ENCODE data around the gene TMEM132D. TPM values are rescaled to one million over a fixed set of nuclear protein-coding genes. Genes with fewer than 3 reads are reported as not detected.

Gene TMEM132D
- total and polyA plus RNA-seq, 2 experiments from 2014 or later: not detected

DNA sequence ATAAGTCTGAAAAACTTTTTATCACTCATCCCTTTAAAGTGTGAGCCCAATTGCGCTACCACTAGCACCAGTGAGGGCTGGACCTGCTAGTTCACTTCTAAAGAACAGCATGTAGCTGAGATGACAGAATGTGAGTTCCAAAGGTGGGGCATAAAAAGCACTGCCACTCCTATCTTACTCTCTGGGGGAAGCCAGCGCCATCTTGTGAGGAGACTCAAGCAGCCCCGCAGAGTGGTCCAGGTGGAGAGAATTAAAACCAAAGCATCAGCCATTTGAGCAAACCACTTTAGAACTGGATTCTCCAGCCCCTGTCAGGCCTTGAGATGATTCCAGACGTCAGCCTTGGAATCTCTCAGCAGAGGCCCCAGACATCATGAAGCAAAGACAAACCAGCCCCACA, 39.9 kb downstream of the TMEM132D start:
- Histone ChIP-seq H3K9me2 (ENCODE audit: insufficient read depth) (no peaks in the 10 kb centered on the region), H3F3A (ENCODE audit: insufficient read depth) (no peaks in the 10 kb centered on the region), H3K9me3 (ENCODE audit: low read depth) (no peaks in the 10 kb centered on the region), H4K20me1 (ENCODE audit: insufficient read depth) (no peaks in the 10 kb centered on the region), H3K4me1 (ENCODE audit: insufficient read depth) (no peaks in the 10 kb centered on the region), H3K9ac (no peak overlapping the region), H3K27ac (no peak overlapping the region), H3K4me2 (ENCODE audit: unreplicated experiment) (no peak overlapping the region), H3K4me3 (no peak overlapping the region), H3K36me3 (ENCODE audit: low read depth) (no peaks in the 10 kb centered on the region), H2AFZ (no peak overlapping the region), H3K27me3 (replicated peaks; ENCODE audit: insufficient read depth) (no peaks in the 10 kb centered on the region), H3K79me2 (ENCODE audit: insufficient read depth) (no peaks in the 10 kb centered on the region)
- no peak for TF ChIP-seq EZH2phosphoT487 (IDR thresholded peaks at IDR 0.05; ENCODE audit: insufficient read depth, low read depth)
- TF ChIP-seq EZH2 (IDR thresholded peaks at IDR 0.05; ENCODE audit: insufficient read depth, poor library complexity, severe bottlenecking): no peak
- WGBS, 2 experiments (ENCODE audit: low coverage in 1 of 2, low lambda C conversion rate in 2 of 2, missing lambda C conversion rate in 2 of 2): 28 to 37% methylated on average over 4 of the region's 4 CpGs
- no peak for DNase-seq
- in situ Hi-C loops (cut with MboI): no loop called here

DNA sequence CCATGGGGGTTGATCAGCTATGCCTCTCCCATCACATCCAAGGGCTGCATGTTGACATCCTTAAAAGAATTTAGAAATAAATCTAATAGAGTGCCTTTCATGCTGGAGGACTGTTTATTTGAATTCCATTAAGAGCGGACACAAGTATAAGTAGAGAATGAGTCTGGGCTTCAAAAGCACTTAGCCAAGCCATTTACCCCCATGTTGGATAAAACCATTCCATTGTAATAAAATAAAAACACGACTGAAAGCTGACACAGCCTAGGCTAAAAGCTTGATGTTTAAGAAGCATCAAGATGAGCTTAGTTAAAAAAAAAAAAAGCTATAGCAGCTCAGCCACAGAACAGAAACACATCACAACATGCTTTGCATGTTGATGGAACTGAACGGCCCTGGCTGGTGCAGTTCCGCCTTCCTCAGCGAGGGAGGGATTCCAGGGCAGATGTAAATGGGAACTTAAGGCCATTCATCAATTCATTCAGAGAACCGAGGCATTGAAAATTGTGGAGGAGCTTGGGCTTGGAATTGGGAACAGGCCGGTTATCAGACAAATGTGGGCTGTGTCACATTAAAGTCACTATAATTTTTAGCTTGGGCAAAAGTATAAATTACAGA, 41.2 kb downstream of the TMEM132D start:
- Histone ChIP-seq H3K79me2 (ENCODE audit: insufficient read depth) (no peaks in the 10 kb centered on the region), H4K20me1 (ENCODE audit: insufficient read depth) (no peaks in the 10 kb centered on the region), H2AFZ (no peak overlapping the region), H3K36me3 (ENCODE audit: low read depth) (no peaks in the 10 kb centered on the region), H3K27me3 (replicated peaks; ENCODE audit: insufficient read depth) (no peaks in the 10 kb centered on the region), H3K9ac (no peak overlapping the region), H3K27ac (no peak overlapping the region), H3K4me1 (ENCODE audit: insufficient read depth) (no peaks in the 10 kb centered on the region), H3K9me2 (ENCODE audit: insufficient read depth) (no peaks in the 10 kb centered on the region), H3K4me3 (no peak overlapping the region), H3F3A (ENCODE audit: insufficient read depth) (no peaks in the 10 kb centered on the region), H3K9me3 (ENCODE audit: low read depth) (no peaks in the 10 kb centered on the region), H3K4me2 (ENCODE audit: unreplicated experiment) (no peak overlapping the region)
- no peak for DNase-seq
- TF ChIP-seq EZH2 (IDR thresholded peaks at IDR 0.05; ENCODE audit: insufficient read depth, poor library complexity, severe bottlenecking): no peak
- TF ChIP-seq EZH2phosphoT487 (IDR thresholded peaks at IDR 0.05; ENCODE audit: insufficient read depth, low read depth): no peak
- in situ Hi-C loops (cut with MboI): no loop called here
- 8 to 12% methylated on average over 7 of the region's 7 CpGs for WGBS, 2 experiments (ENCODE audit: low coverage in 1 of 2, low lambda C conversion rate in 2 of 2, missing lambda C conversion rate in 2 of 2)

DNA sequence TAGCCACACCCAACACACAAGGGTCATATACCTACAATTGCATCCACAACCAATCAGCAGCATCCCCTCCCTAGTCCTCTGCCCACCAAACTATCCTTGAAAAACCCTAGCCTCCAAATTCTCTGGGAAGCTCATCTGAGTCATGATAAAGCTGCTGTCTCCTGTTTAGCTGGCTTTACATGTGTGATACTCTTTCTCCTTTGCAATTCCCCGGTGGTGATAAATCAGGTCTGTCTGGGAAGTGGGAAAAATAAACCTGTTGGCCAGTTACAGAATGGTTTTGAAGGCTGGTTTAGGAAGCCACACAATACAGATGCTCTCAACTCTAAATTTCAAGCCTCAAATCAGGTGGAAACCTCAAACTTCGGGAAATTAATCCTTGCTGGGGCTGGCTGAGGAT, 41.9 kb downstream of the TMEM132D start:
- DNase-seq: no peak
- Histone ChIP-seq H3K4me1 (ENCODE audit: insufficient read depth) (no peaks in the 10 kb centered on the region), H2AFZ (no peak overlapping the region), H3K27ac (no peak overlapping the region), H3K9ac (no peak overlapping the region), H3K79me2 (ENCODE audit: insufficient read depth) (no peaks in the 10 kb centered on the region), H3K9me3 (ENCODE audit: low read depth) (no peaks in the 10 kb centered on the region), H4K20me1 (ENCODE audit: insufficient read depth) (no peaks in the 10 kb centered on the region), H3K4me3 (no peak overlapping the region), H3F3A (ENCODE audit: insufficient read depth) (no peaks in the 10 kb centered on the region), H3K27me3 (replicated peaks; ENCODE audit: insufficient read depth) (no peaks in the 10 kb centered on the region), H3K9me2 (ENCODE audit: insufficient read depth) (no peaks in the 10 kb centered on the region), H3K36me3 (ENCODE audit: low read depth) (no peaks in the 10 kb centered on the region), H3K4me2 (ENCODE audit: unreplicated experiment) (no peak overlapping the region)
- in situ Hi-C loops (cut with MboI): no loop called here
- no peak for TF ChIP-seq EZH2phosphoT487 (IDR thresholded peaks at IDR 0.05; ENCODE audit: insufficient read depth, low read depth)
- TF ChIP-seq EZH2 (IDR thresholded peaks at IDR 0.05; ENCODE audit: insufficient read depth, poor library complexity, severe bottlenecking): no peak
- 0 to 3% methylated on average over 2 of the region's 2 CpGs for WGBS, 2 experiments (ENCODE audit: low coverage in 1 of 2, low lambda C conversion rate in 2 of 2, missing lambda C conversion rate in 2 of 2)

DNA sequence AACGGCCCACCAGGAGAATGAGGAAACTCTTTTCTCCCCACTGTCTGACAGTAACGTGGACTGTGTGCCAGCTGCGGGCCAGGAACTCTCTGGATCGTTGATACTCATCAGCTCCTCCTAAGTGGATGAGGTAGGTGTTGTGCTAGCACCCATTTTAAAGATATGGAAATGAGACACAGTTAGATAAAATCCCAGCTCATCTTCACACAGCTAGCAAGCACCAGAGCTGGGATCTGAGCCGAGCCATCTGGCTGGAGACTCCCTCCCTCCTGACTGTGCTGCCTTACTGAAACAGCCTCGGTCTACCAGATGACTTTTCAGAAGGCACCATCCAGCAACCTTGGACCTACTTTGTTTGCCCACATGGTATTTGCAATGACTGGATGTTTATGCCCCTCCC, 49.2 kb downstream of the TMEM132D start:
- H4K20me1 ChIP-seq (ENCODE audit: insufficient read depth): no peaks in the 10 kb centered on the region
- H2AFZ ChIP-seq: no peak overlapping the region
- H3K9ac ChIP-seq: no peak overlapping the region
- no peaks in the 10 kb centered on the region for H3F3A ChIP-seq (ENCODE audit: insufficient read depth)
- no peaks in the 10 kb centered on the region for H3K4me1 ChIP-seq (ENCODE audit: insufficient read depth)
- no peak overlapping the region for H3K4me2 ChIP-seq (ENCODE audit: unreplicated experiment)
- 11 to 14% methylated on average over 6 of the region's 6 CpGs for WGBS, 2 experiments (ENCODE audit: low coverage in 1 of 2, low lambda C conversion rate in 2 of 2, missing lambda C conversion rate in 2 of 2)
- no peaks in the 10 kb centered on the region for H3K79me2 ChIP-seq (ENCODE audit: insufficient read depth)
- no peak for TF ChIP-seq EZH2 (IDR thresholded peaks at IDR 0.05; ENCODE audit: insufficient read depth, poor library complexity, severe bottlenecking)
- TF ChIP-seq EZH2phosphoT487 (IDR thresholded peaks at IDR 0.05; ENCODE audit: insufficient read depth, low read depth): no peak
- H3K9me2 ChIP-seq (ENCODE audit: insufficient read depth): no peaks in the 10 kb centered on the region
- H3K4me3 ChIP-seq: no peak overlapping the region
- no peaks in the 10 kb centered on the region for H3K9me3 ChIP-seq (ENCODE audit: low read depth)
- no peaks in the 10 kb centered on the region for H3K27me3 ChIP-seq (replicated peaks; ENCODE audit: insufficient read depth)
- DNase-seq: no peak
- no peaks in the 10 kb centered on the region for H3K36me3 ChIP-seq (ENCODE audit: low read depth)
- no peak overlapping the region for H3K27ac ChIP-seq
- in situ Hi-C loops (cut with MboI): no loop called here

DNA sequence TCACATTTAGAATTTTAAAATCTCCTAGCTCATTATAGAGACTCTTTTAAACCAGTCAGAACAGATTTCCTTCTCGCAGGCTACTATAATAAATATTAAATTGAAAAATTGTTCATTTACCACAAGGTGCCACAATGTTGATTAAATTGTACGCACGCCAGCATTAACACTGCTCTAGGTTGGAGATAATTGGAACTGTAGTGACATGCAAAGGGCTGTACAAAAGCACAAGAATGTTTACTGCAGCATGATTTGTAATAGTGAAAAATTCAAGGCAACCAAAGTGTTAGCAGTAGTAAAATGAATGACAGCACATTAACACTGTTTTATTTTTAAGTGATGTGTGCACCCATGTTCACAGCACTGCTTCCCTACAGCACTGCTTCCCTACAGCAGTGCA, 52.5 kb downstream of the TMEM132D start:
- Histone ChIP-seq H3K9ac (no peak overlapping the region), H3K4me3 (no peak overlapping the region), H3K4me2 (ENCODE audit: unreplicated experiment) (no peak overlapping the region), H3K27ac (no peak overlapping the region), H2AFZ (no peak overlapping the region), H3K36me3 (ENCODE audit: low read depth) (no peaks in the 10 kb centered on the region), H3F3A (ENCODE audit: insufficient read depth) (no peaks in the 10 kb centered on the region), H3K27me3 (replicated peaks; ENCODE audit: insufficient read depth) (no peaks in the 10 kb centered on the region), H4K20me1 (ENCODE audit: insufficient read depth) (no peaks in the 10 kb centered on the region), H3K79me2 (ENCODE audit: insufficient read depth) (no peaks in the 10 kb centered on the region), H3K4me1 (ENCODE audit: insufficient read depth) (no peaks in the 10 kb centered on the region), H3K9me3 (ENCODE audit: low read depth) (no peaks in the 10 kb centered on the region), H3K9me2 (ENCODE audit: insufficient read depth) (no peaks in the 10 kb centered on the region)
- TF ChIP-seq EZH2phosphoT487 (IDR thresholded peaks at IDR 0.05; ENCODE audit: insufficient read depth, low read depth) (no peak), EZH2 (IDR thresholded peaks at IDR 0.05; ENCODE audit: insufficient read depth, poor library complexity, severe bottlenecking) (no peak)
- no peak for DNase-seq
- in situ Hi-C loops (cut with MboI): no loop called here
- WGBS, 2 experiments (ENCODE audit: low coverage in 1 of 2, low lambda C conversion rate in 2 of 2, missing lambda C conversion rate in 2 of 2): 12 to 16% methylated on average over 3 of the region's 3 CpGs

Data from GM23248 (cell line).